ENCODE results near the gene PGAM4.

- TF ChIP-seq CTCF (conservative IDR thresholded peaks at IDR 0.05; ENCODE audit: low read depth, low read length) (no peak), EZH2 (IDR thresholded peaks at IDR 0.05; ENCODE audit: low read length, unreplicated experiment) (no peak)
Observed at GRCh38 chrX:77953302-77953701, 16.1 kb downstream of the PGAM4 start.
